KMS-11 (cell line): ENCODE measurements around the gene ADARB1.

Experiments used
- H2AFZ ChIP-seq: fragments of 200-600 bp; sonication (generic); 2 replicates; pipeline ENCODE4 v1.6.1; 2016; ENCODE audit warnings: antibody characterized with exemption, mixed run types, low read depth
- H3K27ac ChIP-seq: fragments of 200-600 bp; sonication (generic); 2 replicates; pipeline ENCODE4 v1.6.1; 2016; ENCODE audit warnings: mild to moderate bottlenecking, mixed run types
- H3K27me3 ChIP-seq: fragments of 200-600 bp; sonication (generic); 2 replicates; pipeline ENCODE4 v1.6.1; 2017; ENCODE audit warnings: mild to moderate bottlenecking, low read depth, mixed run types, moderate library complexity; ENCODE audit not compliant: insufficient read depth
- H3K36me3 ChIP-seq: fragments of 200-600 bp; sonication (generic); 2 replicates; pipeline ENCODE4 v1.6.1; 2017; ENCODE audit warnings: mild to moderate bottlenecking, mixed run types; ENCODE audit not compliant: insufficient read depth
- H3K4me1 ChIP-seq: fragments of 200-600 bp; sonication (generic); 2 replicates; pipeline ENCODE4 v1.6.1; 2016; ENCODE audit warnings: mild to moderate bottlenecking, low read depth, mixed run types; ENCODE audit not compliant: poor library complexity, severe bottlenecking
- H3K4me2 ChIP-seq: fragments of 200-600 bp; sonication (generic); 2 replicates; pipeline ENCODE4 v1.7.0; 2016; ENCODE audit warnings: mild to moderate bottlenecking, mixed run types
- H3K4me3 ChIP-seq: fragments of 200-600 bp; sonication (generic); IDR thresholded peaks from 2 replicates; pipeline ENCODE4 v1.6.1; 2017; ENCODE audit warnings: low read depth, low read length, mixed read lengths; ENCODE audit not compliant: insufficient read depth
- H3K79me2 ChIP-seq: fragments of 200-600 bp; sonication (generic); 2 replicates; pipeline ENCODE4 v1.6.1; 2016; ENCODE audit warnings: low read depth, mixed run types; ENCODE audit not compliant: insufficient read depth
- H3K9ac ChIP-seq: fragments of 200-600 bp; sonication (generic); 2 replicates; pipeline ENCODE4 v1.6.1; 2016; ENCODE audit warnings: mild to moderate bottlenecking, mixed run types
- H4K20me1 ChIP-seq: fragments of 200-600 bp; sonication (generic); 2 replicates; pipeline ENCODE4 v1.6.1; 2016; ENCODE audit warnings: mild to moderate bottlenecking, mixed run types; ENCODE audit not compliant: insufficient read depth
- TF ChIP-seq, protein P1 (sequence below): fragments of 200-600 bp; sonication (generic); conservative IDR thresholded peaks from 2 replicates; pipeline ENCODE4 v1.6.1; 2017; ENCODE audit warnings: low read depth, mild to moderate bottlenecking, antibody characterized with exemption, low read length, moderate library complexity, mixed read lengths

ADARB1 gene

DNA sequence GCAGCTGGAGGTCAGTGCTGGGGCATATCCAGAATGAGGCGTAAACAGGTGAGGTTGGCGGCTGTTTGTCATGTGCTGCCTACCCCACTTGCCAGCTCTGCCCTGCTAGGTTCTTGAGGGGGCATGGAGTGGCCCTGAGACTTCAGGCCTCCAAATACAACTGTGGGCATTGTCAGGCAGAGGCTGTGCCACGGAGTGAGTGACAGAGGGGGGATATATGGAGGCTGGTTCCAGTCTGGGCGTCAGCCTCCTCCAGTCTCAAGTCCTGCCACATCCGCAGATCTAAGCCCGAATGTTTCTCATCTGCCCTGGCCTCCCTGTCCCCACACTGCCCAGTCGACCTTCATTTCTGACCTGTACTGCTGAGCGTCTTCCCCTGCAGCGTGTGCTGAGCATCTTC lies 128.0 kb downstream of the ADARB1 start:
- H3K4me3 ChIP-seq: no peak overlapping the region
- no peak overlapping the region for H3K9ac ChIP-seq
- H3K27ac ChIP-seq: no peak overlapping the region
- H3K4me2 ChIP-seq: no peak overlapping the region
- no peaks in the 10 kb centered on the region for H3K4me1 ChIP-seq
- no peaks in the 10 kb centered on the region for H3K79me2 ChIP-seq
- H3K27me3 ChIP-seq: no peaks in the 10 kb centered on the region
- H3K36me3 ChIP-seq: no peaks in the 10 kb centered on the region
- H4K20me1 ChIP-seq: no peaks in the 10 kb centered on the region
- TF ChIP-seq, protein P1, sequence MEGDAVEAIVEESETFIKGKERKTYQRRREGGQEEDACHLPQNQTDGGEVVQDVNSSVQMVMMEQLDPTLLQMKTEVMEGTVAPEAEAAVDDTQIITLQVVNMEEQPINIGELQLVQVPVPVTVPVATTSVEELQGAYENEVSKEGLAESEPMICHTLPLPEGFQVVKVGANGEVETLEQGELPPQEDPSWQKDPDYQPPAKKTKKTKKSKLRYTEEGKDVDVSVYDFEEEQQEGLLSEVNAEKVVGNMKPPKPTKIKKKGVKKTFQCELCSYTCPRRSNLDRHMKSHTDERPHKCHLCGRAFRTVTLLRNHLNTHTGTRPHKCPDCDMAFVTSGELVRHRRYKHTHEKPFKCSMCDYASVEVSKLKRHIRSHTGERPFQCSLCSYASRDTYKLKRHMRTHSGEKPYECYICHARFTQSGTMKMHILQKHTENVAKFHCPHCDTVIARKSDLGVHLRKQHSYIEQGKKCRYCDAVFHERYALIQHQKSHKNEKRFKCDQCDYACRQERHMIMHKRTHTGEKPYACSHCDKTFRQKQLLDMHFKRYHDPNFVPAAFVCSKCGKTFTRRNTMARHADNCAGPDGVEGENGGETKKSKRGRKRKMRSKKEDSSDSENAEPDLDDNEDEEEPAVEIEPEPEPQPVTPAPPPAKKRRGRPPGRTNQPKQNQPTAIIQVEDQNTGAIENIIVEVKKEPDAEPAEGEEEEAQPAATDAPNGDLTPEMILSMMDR: no peak
- H2AFZ ChIP-seq: no peak overlapping the region

GRCh38 chr21:45202889-45203288 lies 128.5 kb downstream of the ADARB1 start:
- H3K4me2 ChIP-seq: no peak overlapping the region

DNA sequence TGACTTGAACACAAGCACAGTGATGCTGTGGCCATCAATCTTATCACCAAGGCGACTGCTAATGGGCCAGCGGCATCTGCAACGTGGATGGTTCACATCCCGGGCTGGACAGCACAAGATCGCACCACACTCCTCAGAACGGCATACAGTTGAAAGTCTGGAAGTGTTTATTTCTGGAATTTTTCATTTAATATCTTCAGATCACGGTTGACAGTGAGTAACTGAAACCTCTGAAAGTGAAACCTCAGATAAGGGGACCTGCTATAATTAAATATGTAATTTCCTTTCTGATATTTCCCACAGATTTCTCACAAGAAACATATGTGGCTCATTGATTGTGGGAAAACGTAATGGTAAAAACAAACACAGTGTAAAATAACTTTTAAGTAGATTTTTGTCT lies 129.6 kb downstream of the ADARB1 start:
- no peaks in the 10 kb centered on the region for H3K36me3 ChIP-seq
- TF ChIP-seq, protein P1: no peak

More at GRCh38 chr21:45202889-45203288, 128.5 kb downstream of the ADARB1 start:
- Histone ChIP-seq H4K20me1 (no peaks in the 10 kb centered on the region), H3K79me2 (no peaks in the 10 kb centered on the region), H2AFZ (no peak overlapping the region), H3K36me3 (no peaks in the 10 kb centered on the region), H3K9ac (no peak overlapping the region), H3K4me1 (no peaks in the 10 kb centered on the region), H3K27ac (no peak overlapping the region), H3K4me3 (no peak overlapping the region), H3K27me3 (no peaks in the 10 kb centered on the region)
- TF ChIP-seq, protein P1: no peak

DNA sequence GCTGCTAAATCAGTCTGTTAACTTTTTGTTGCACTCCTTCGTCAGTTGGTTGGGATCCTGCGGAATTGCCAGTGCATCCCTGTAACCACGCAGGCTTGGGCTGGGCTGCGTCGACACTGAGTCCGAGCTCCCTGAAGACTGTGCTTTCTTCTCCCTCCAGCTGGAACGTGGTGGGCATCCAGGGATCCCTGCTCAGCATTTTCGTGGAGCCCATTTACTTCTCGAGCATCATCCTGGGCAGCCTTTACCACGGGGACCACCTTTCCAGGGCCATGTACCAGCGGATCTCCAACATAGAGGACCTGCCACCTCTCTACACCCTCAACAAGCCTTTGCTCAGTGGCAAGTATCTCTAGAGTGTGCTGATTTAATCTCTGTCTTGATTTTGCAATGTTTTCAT lies 130.0 kb downstream of the ADARB1 start:
- Histone ChIP-seq H3K27ac (no peak overlapping the region), H3K9ac (no peak overlapping the region), H3K4me1 (no peaks in the 10 kb centered on the region), H2AFZ (no peak overlapping the region), H3K79me2 (no peaks in the 10 kb centered on the region), H4K20me1 (no peaks in the 10 kb centered on the region), H3K36me3 (no peaks in the 10 kb centered on the region), H3K4me3 (no peak overlapping the region), H3K27me3 (no peaks in the 10 kb centered on the region), H3K4me2 (no peak overlapping the region)
- TF ChIP-seq, protein P1: no peak

More for the DNA sequence above, 129.6 kb downstream of the ADARB1 start:
- H3K4me3 ChIP-seq: no peak overlapping the region
- H3K4me2 ChIP-seq: no peak overlapping the region
- H3K27me3 ChIP-seq: no peaks in the 10 kb centered on the region
- no peak overlapping the region for H3K9ac ChIP-seq
- H3K79me2 ChIP-seq: no peaks in the 10 kb centered on the region
- H3K27ac ChIP-seq: no peak overlapping the region
- H2AFZ ChIP-seq: no peak overlapping the region
- H4K20me1 ChIP-seq: no peaks in the 10 kb centered on the region
- no peaks in the 10 kb centered on the region for H3K4me1 ChIP-seq
